GM12892 (cell line): ENCODE measurements around the gene PCDHA10.

Source experiments
- POLR2A ChIP-seq: IDR thresholded peaks from 2 replicates; pipeline ENCODE4 v1.6.1; 2011; ENCODE audit warnings: low read depth, low read length, control low read depth
- POLR2AphosphoS5 ChIP-seq: IDR thresholded peaks from 2 replicates; pipeline ENCODE4 v1.6.1; 2011; ENCODE audit warnings: low read depth, low read length, control low read depth

DNA sequence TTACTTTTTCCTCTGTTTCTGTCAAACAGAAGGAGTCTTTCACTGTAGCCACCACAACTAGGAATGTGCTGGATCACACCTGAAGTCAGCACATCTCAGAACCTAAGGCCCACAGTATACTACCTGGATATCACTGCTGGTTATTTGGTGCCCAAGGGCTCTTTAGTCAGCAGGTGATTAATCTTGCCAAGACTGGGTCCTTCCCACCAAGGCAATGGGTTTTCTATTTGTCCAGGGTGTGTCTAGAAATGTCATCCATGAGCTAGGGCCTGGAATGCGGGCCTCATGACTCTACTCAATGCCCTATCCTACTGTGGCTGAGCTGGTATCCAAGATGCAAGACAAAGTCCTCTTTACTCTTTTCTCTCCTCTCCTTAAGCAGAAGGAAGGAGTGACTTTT is 60.6 kb downstream of the PCDHA10 start:
- TF ChIP-seq POLR2AphosphoS5 (no peak), POLR2A (no peak)
